Upper lobe of left lung (tissue), 6 donors: ENCODE results near the gene LARGE1. TPM values are rescaled to one million over a fixed set of nuclear protein-coding genes. Genes with fewer than 3 reads are reported as not detected.

Source experiments
- ATAC-seq, 2 donors: fragments of 200-7000 bp; cut with Tn5 transposase; one replicate each; pipeline ENCODE4 v1.9.1; 2022; ENCODE audit warnings: mild to moderate bottlenecking in 2 of 2, moderate library complexity in 2 of 2; ENCODE audit not compliant: low FRiP score in 2 of 2
- DNase-seq, 2 donors: peaks; one replicate each; pipeline ENCODE4 v3.0.0-alpha.2; 2019 to 2020
- H3K27ac ChIP-seq, 4 donors: fragments of 200-600 bp; sonication (generic); one replicate each; pipeline ENCODE4 v1.5.1; 2016 to 2019
- H3K27me3 ChIP-seq, 4 donors: fragments of 200-600 bp; sonication (generic); one replicate each; pipeline ENCODE4 v1.5.1; 2017 to 2019
- H3K36me3 ChIP-seq, 4 donors: fragments of 200-600 bp; sonication (generic); one replicate each; pipeline ENCODE4 v1.5.1; 2016 to 2019
- H3K4me1 ChIP-seq, 4 donors: fragments of 200-600 bp; sonication (generic); one replicate each; pipeline ENCODE4 v1.5.1; 2018 to 2019
- H3K4me3 ChIP-seq, 4 donors: fragments of 200-600 bp; sonication (generic); one replicate each; pipeline ENCODE4 v1.5.1; 2017 to 2019; ENCODE audit warnings: mild to moderate bottlenecking in 2 of 4, moderate library complexity in 1 of 4
- H3K9me3 ChIP-seq, 4 donors: fragments of 200-600 bp; sonication (generic); one replicate each; pipeline ENCODE4 v1.5.1; 2018 to 2019
- EP300 ChIP-seq, 4 donors: sonication (generic); formaldehyde crosslinking; IDR thresholded peaks; one replicate each; pipeline ENCODE4 v1.5.1; 2017; ENCODE audit warnings: antibody characterized with exemption in 4 of 4, control low read depth in 2 of 4
- POLR2A ChIP-seq, 4 donors: fragments of 450-650 bp; IDR thresholded peaks; one replicate each; pipeline ENCODE4 v1.5.1; 2016 to 2017; ENCODE audit warnings: antibody characterized with exemption in 4 of 4, mild to moderate bottlenecking in 2 of 4
- POLR2AphosphoS5 ChIP-seq, 2 donors: sonication (generic); formaldehyde crosslinking; IDR thresholded peaks; one replicate each; pipeline ENCODE4 v1.5.1; 2017; ENCODE audit warnings: antibody characterized with exemption in 2 of 2
- WGBS, 2 donors: methylation state at CpG; one replicate each; pipeline ENCODE4 v1.1.5; 2017 to 2018; 5-methylcytosine and 5-hydroxymethylcytosine counted together
- total RNA-seq, 6 donors: library from RNA; depleted of rRNA in 4 of 6; stranded (reverse); fragments of >200 nt in 4 of 6; gene quantifications; one replicate each; pipeline versions ENCODE4 v1.1.0 to v1.2.1, GENCODE V29; 2016 to 2021
- TF ChIP-seq, protein P1 (sequence below), 6 experiments: fragments of 450-650 bp in 4 of 6; fragments of 200-600 bp in 2 of 6; sonication (generic) in 2 of 6; IDR thresholded peaks; one replicate each; pipeline ENCODE4 v1.5.1; 2016 to 2019; ENCODE audit warnings: antibody characterized with exemption in 6 of 6
- donor health status: DM: no; HTN: no; CAD: no; lungs with moderate emphysema.
- donor health status: DM: no; HTN: yes; CAD: no; lungs with severe emphysema.

Gene LARGE1
- total RNA-seq, 6 donors from 2014 or later = 14.0 to 56.6 (median 25.3) TPM

DNA sequence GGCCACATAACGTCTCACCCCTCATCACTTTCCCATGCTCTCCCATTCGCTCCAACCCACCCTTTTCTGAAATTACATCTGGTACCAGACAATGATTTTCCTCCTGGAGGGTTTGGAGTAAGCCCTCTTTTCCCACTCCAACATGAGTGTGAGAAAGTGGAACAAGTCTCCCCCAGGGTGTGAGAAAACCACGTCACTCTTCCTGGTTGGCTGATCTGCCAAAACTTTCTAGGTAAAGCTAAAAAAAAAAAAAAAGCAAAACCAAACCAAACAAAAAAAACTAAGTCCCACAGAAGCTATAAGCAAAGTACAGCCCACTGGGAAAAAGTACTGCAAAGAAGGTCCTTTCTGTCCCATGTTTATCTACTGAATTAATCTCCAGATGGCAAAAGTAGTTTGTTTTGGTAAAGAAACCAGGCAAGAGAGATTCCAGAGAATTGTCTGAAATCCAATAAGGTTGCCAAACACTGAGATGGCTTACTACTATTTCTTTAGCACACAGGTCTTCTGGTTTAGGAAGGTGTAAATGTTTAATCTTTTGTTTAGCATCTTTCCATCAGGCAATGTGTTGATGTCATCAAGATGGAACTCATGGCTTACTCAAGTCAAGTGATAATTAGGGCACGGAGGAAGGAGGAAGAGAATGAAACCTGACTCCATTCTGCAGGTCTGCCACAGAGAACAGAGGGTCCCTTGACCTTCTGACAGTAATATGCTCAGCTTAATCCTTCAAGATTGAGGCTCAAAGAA lies 395.6 kb downstream of the LARGE1 start:
- ATAC-seq = no peak
- Histone ChIP-seq H3K36me3 (no peaks in the 10 kb centered on the region), H3K27ac (no peak overlapping the region), H3K9me3 (no peaks in the 10 kb centered on the region), H3K4me1 (no peaks in the 10 kb centered on the region), H3K4me3 (no peak overlapping the region), H3K27me3 (no peaks in the 10 kb centered on the region)
- WGBS, 2 donors = 65 to 75% methylated on average over 4 of the region's 4 CpGs
- no peak for DNase-seq
- no peak for TF ChIP-seq POLR2AphosphoS5 (IDR thresholded peaks at IDR 0.05)

DNA sequence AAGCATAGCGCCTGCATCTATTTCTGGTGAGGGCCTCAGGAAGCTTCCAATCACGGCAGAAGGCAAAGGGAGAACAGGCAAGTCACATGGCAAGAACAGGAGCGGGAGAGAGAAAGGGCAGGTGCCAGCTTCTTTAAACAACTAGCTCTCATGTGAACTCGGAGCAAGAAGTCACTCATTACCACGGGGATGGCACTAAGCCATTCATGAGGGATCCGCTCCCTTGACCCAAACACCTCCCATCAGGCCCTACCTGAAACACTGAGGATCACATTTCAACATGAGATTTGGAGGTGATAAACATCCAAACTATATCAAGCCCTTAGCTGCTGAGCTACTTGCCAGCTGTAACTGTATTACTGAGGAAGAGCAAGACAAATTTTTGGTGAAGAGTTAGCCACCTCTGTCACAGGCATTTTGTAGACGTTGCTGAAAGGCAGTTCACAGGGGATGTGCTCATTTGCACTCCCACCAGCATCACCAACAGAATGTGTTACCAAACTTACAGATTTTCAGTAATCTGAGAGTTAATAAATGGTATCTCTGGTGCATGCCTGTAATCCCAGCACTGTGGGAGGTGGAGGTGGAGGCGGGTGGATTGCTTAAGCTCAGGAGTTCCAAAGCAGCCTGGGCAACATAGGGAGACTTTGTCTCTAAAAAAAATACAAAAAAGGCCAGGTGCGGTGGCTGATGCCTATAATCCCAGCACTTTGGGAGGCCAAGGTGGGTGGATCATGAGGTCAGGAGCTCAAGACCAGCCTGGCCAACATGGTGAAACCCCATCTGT lies 398.2 kb downstream of the LARGE1 start:
- ATAC-seq (no peak), DNase-seq (no peak)
- no peak overlapping the region for H3K27ac ChIP-seq
- H3K4me1 ChIP-seq = no peaks in the 10 kb centered on the region
- H3K9me3 ChIP-seq = no peaks in the 10 kb centered on the region
- no peaks in the 10 kb centered on the region for H3K36me3 ChIP-seq
- H3K4me3 ChIP-seq = no peak overlapping the region
- H3K27me3 ChIP-seq = no peaks in the 10 kb centered on the region
- TF ChIP-seq POLR2A (IDR thresholded peaks at IDR 0.05) (no peak), EP300 (IDR thresholded peaks at IDR 0.05) (no peak), POLR2AphosphoS5 (IDR thresholded peaks at IDR 0.05) (no peak)
- TF ChIP-seq, protein P1, sequence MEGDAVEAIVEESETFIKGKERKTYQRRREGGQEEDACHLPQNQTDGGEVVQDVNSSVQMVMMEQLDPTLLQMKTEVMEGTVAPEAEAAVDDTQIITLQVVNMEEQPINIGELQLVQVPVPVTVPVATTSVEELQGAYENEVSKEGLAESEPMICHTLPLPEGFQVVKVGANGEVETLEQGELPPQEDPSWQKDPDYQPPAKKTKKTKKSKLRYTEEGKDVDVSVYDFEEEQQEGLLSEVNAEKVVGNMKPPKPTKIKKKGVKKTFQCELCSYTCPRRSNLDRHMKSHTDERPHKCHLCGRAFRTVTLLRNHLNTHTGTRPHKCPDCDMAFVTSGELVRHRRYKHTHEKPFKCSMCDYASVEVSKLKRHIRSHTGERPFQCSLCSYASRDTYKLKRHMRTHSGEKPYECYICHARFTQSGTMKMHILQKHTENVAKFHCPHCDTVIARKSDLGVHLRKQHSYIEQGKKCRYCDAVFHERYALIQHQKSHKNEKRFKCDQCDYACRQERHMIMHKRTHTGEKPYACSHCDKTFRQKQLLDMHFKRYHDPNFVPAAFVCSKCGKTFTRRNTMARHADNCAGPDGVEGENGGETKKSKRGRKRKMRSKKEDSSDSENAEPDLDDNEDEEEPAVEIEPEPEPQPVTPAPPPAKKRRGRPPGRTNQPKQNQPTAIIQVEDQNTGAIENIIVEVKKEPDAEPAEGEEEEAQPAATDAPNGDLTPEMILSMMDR (IDR thresholded peaks at IDR 0.05) = no peak
- WGBS, 2 donors = 90 to 91% methylated on average over 9 of the region's 9 CpGs

DNA sequence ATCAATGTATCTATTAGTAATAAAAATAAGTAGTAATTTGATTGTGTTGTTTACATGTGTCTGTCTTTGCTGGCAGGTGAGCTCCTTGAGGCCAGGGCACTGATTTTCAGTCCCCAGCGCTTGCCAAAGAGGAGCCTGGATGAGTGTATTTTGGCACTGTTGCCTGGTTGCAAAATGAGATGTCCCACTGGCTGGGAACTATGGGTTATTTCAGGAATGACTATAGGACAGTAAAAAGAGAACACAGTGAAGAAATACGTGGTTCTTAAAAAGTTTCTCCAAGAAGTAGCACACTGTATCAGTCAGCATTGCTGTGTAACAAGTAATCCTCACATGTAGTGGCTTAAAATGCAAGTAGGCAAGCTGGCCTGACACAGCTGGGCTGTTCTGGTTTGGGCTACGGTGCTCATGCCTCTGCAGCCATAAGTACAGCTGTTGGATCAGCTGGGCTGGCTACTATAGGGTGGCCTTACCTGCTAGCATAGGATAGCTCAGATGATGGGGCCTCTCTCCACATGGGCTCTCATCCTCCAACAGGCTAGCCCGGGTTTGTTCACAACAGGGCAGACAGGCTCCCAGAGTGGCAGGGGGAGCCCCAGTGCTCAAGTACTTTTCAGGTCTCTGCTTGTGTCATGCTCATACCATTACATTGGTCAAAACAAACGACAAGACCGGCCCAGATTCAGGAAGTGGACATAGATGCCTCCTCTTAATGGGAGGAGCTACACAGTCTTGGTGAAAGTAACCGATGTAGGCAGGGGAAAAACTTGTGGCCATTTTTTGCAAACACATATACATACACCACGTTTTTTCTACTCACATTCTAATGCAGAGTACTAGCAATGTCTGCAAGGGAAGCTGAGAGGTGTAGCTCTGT lies 399.1 kb downstream of the LARGE1 start:
- no peak for ATAC-seq
- no peaks in the 10 kb centered on the region for H3K27me3 ChIP-seq
- TF ChIP-seq POLR2AphosphoS5 (IDR thresholded peaks at IDR 0.05) (no peak), POLR2A (IDR thresholded peaks at IDR 0.05) (no peak), EP300 (IDR thresholded peaks at IDR 0.05) (no peak)
- TF ChIP-seq, protein P1 (IDR thresholded peaks at IDR 0.05) = no peak

DNA sequence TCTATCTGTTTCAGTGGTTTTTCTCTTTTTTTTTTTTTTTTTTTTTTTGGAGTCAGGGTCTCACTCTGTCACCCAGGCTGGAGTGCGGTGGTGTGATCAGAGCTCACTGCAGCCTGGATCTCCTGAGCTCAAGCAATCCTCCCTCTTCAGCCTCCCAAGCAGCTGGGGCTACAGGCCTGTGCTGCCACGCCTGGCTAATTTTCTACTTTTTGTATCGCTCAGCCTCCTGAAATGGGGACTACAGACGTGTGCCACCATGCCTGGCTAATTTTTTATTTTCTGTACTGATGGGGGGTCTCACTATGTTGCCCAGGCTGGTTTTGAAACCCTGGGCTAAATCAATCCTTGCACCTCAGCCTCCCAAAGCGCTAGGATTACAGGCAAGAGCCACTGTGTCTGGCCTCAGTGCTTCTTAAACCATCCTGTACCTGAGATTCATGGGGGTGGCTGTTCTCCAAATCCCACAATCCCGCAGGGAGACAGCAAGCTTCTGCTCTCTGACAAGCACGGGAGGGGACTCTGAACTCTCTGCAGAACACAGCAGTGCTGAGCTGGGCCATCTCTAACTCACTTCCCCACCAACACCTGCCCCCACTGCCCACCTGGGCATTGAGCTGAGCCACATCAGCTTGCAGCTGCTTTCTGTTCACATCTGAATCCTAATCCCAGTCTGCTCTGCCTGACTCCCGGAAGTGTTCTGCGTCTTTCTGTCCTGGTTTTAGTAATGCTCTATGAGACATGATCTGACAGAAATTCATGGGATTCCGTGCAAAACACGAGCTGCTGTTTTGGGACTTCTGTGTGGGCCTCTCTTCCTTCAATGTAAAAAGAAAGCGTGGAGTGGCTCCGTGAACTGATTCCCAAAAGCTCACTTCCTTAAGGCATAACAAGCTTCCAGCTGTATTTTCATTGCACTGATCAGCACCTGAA lies 400.0 kb downstream of the LARGE1 start:
- DNase-seq (no peak), ATAC-seq (no peak)
- Histone ChIP-seq H3K27me3 (no peaks in the 10 kb centered on the region), H3K27ac (no peak overlapping the region), H3K36me3 (no peaks in the 10 kb centered on the region), H3K4me1 (no peaks in the 10 kb centered on the region), H3K4me3 (no peak overlapping the region), H3K9me3 (no peaks in the 10 kb centered on the region)
- 95 to 96% methylated on average over 11 to 13 of the region's 13 CpGs for WGBS, 2 donors
- no peak for TF ChIP-seq POLR2AphosphoS5 (IDR thresholded peaks at IDR 0.05)
- TF ChIP-seq EP300 (IDR thresholded peaks at IDR 0.05) = no peak
- TF ChIP-seq, protein P1 (IDR thresholded peaks at IDR 0.05) = no peak
- no peak for TF ChIP-seq POLR2A (IDR thresholded peaks at IDR 0.05)

More for the DNA sequence above, 399.1 kb downstream of the LARGE1 start:
- Histone ChIP-seq H3K9me3 (no peaks in the 10 kb centered on the region), H3K36me3 (no peaks in the 10 kb centered on the region), H3K4me3 (no peak overlapping the region), H3K4me1 (no peaks in the 10 kb centered on the region), H3K27ac (no peak overlapping the region)
- 81 to 94% methylated on average over 7 to 8 of the region's 8 CpGs for WGBS, 2 donors
- DNase-seq = no peak
